Vagina (tissue), 2 donors: Measurements from ENCODE around the gene ESAM. TPM values are rescaled to one million over a fixed set of nuclear protein-coding genes. Genes with fewer than 3 reads are reported as not detected.

Experiments used
- DNase-seq, 2 donors: peaks; one replicate each; pipeline ENCODE4 v3.0.0-alpha.2; 2017; ENCODE audit errors: extremely low spot score in 2 of 2
- H3K27ac ChIP-seq: fragments of 200-600 bp; sonication (generic); one replicate; pipeline ENCODE4 v1.5.1; 2019
- H3K27me3 ChIP-seq: fragments of 200-600 bp; sonication (generic); one replicate; pipeline ENCODE4 v1.5.1; 2019
- H3K36me3 ChIP-seq, 2 donors: fragments of 200-600 bp; sonication (generic); one replicate each; pipeline ENCODE4 v1.5.1; 2017 to 2019
- H3K4me1 ChIP-seq: fragments of 200-600 bp; sonication (generic); one replicate; pipeline ENCODE4 v1.5.1; 2019
- H3K4me3 ChIP-seq, 2 donors: fragments of 200-600 bp; sonication (generic); 1 replicate in 1 of 2; 2 replicates in 1 of 2; pipeline ENCODE4 v1.5.1; 2016 to 2019
- H3K9me3 ChIP-seq: fragments of 200-600 bp; sonication (generic); one replicate; pipeline ENCODE4 v1.5.1; 2019
- CTCF ChIP-seq, 3 experiments: fragments of 450-650 bp in 2 of 3; fragments of 200-600 bp in 1 of 3; sonication (generic) in 1 of 3; IDR thresholded peaks; one replicate each; pipeline ENCODE4 v1.5.1; 2017 to 2019; ENCODE audit warnings: antibody characterized with exemption in 3 of 3, mild to moderate bottlenecking in 2 of 3, moderate library complexity in 2 of 3
- POLR2A ChIP-seq, 2 donors: fragments of 450-650 bp; IDR thresholded peaks; one replicate each; pipeline ENCODE4 v1.6.1; 2017; ENCODE audit warnings: antibody characterized with exemption in 2 of 2, mild to moderate bottlenecking in 2 of 2, moderate library complexity in 2 of 2
- POLR2AphosphoS5 ChIP-seq, 2 donors: sonication (generic); formaldehyde crosslinking; IDR thresholded peaks; one replicate each; pipeline ENCODE4 v1.9.0; 2017; ENCODE audit warnings: antibody characterized with exemption in 2 of 2, mild to moderate bottlenecking in 2 of 2, low read depth in 1 of 2; ENCODE audit not compliant: insufficient read depth in 1 of 2
- intact Hi-C: fragments of 100-400 bp; cut with DNase I; formaldehyde crosslinking; loops from one replicate; pipeline ENCODE4 v1.15.1; 2023
- total RNA-seq: library from RNA; depleted of rRNA; stranded (reverse); fragments of >200 nt; gene quantifications from one replicate; pipeline ENCODE4 v1.2.3, GENCODE V29; 2016

Gene ESAM
- total RNA-seq, 1 donor from 2014 or later: 34.9 TPM

- no peak for DNase-seq
- peak overlapping the region; percentile 27 for H3K27ac ChIP-seq
- no peaks in the 10 kb centered on the region for H3K36me3 ChIP-seq
- no peaks in the 10 kb centered on the region for H3K9me3 ChIP-seq
- intact Hi-C loops: no loop called here
- no peaks in the 10 kb centered on the region for H3K27me3 ChIP-seq
- peaks cover 19% of the 10 kb centered on the region for H3K4me1 ChIP-seq
- peak overlapping the region; percentile 40 to 41 for H3K4me3 ChIP-seq
- no peak for TF ChIP-seq CTCF (IDR thresholded peaks at IDR 0.05)
- no peak for TF ChIP-seq POLR2AphosphoS5 (IDR thresholded peaks at IDR 0.05; ENCODE audit: insufficient read depth in 1 of 2, low read depth in 1 of 2)
- TF ChIP-seq POLR2A (IDR thresholded peaks at IDR 0.05): no peak
Measured at GRCh38 chr11:124717786-124718651, 44.1 kb downstream of the ESAM start.

GRCh38 chr11:124717421-124717785, 44.7 kb downstream of the ESAM start:
- peak overlapping the region; percentile 40 to 41 for H3K4me3 ChIP-seq
- peak overlapping the region; percentile 27 for H3K27ac ChIP-seq
- peaks cover 19% of the 10 kb centered on the region for H3K4me1 ChIP-seq

GRCh38 chr11:124716591-124716990, 45.5 kb downstream of the ESAM start:
- intact Hi-C loops: no loop called here

More at GRCh38 chr11:124717421-124717785, 44.7 kb downstream of the ESAM start:
- Histone ChIP-seq H3K9me3 (no peaks in the 10 kb centered on the region), H3K27me3 (no peaks in the 10 kb centered on the region), H3K36me3 (no peaks in the 10 kb centered on the region)
- DNase-seq: no peak
- intact Hi-C loops: no loop called here
- TF ChIP-seq POLR2A (IDR thresholded peaks at IDR 0.05) (no peak), CTCF (IDR thresholded peaks at IDR 0.05) (no peak), POLR2AphosphoS5 (IDR thresholded peaks at IDR 0.05; ENCODE audit: insufficient read depth in 1 of 2, low read depth in 1 of 2) (no peak)

GRCh38 chr11:124712392-124712791, 49.7 kb downstream of the ESAM start:
- TF ChIP-seq POLR2A (IDR thresholded peaks at IDR 0.05) (no peak), CTCF (IDR thresholded peaks at IDR 0.05) (no peak), POLR2AphosphoS5 (IDR thresholded peaks at IDR 0.05; ENCODE audit: insufficient read depth in 1 of 2, low read depth in 1 of 2) (no peak)
- Histone ChIP-seq H3K27me3 (no peaks in the 10 kb centered on the region), H3K36me3 (no peaks in the 10 kb centered on the region), H3K27ac (no peak overlapping the region), H3K4me1 (peaks cover 3% of the 10 kb centered on the region), H3K4me3 (no peak overlapping the region), H3K9me3 (no peaks in the 10 kb centered on the region)
- no peak for DNase-seq
- intact Hi-C loops: no loop called here

More at GRCh38 chr11:124716591-124716990, 45.5 kb downstream of the ESAM start:
- Histone ChIP-seq H3K27me3 (no peaks in the 10 kb centered on the region), H3K4me3 (no peak overlapping the region), H3K9me3 (no peaks in the 10 kb centered on the region), H3K27ac (no peak overlapping the region), H3K36me3 (no peaks in the 10 kb centered on the region), H3K4me1 (peaks cover 19% of the 10 kb centered on the region)
- no peak for DNase-seq
- no peak for TF ChIP-seq POLR2AphosphoS5 (IDR thresholded peaks at IDR 0.05; ENCODE audit: insufficient read depth in 1 of 2, low read depth in 1 of 2)

GRCh38 chr11:124707829-124708228, 54.3 kb downstream of the ESAM start:
- no peaks in the 10 kb centered on the region for H3K4me1 ChIP-seq
- no peak overlapping the region for H3K4me3 ChIP-seq
- no peaks in the 10 kb centered on the region for H3K36me3 ChIP-seq
- no peaks in the 10 kb centered on the region for H3K27me3 ChIP-seq
- no peak overlapping the region for H3K27ac ChIP-seq
- intact Hi-C loops: no loop called here
- DNase-seq: no peak
- no peak for TF ChIP-seq POLR2A (IDR thresholded peaks at IDR 0.05)
- TF ChIP-seq POLR2AphosphoS5 (IDR thresholded peaks at IDR 0.05; ENCODE audit: insufficient read depth in 1 of 2, low read depth in 1 of 2): no peak
- TF ChIP-seq CTCF (IDR thresholded peaks at IDR 0.05): no peak
- no peaks in the 10 kb centered on the region for H3K9me3 ChIP-seq

Other genes with a start within 250 kb of the ESAM start
- gene OR8B12, start 218.6 kb downstream of the ESAM start, total RNA-seq: not detected
- not detected for gene OR8A1, start 192.3 kb downstream of the ESAM start, total RNA-seq
- gene PANX3, start 150.9 kb downstream of the ESAM start, total RNA-seq: not detected
- gene TBRG1, start 139.4 kb downstream of the ESAM start, total RNA-seq: 29.7 TPM
- gene SIAE, start 88.6 kb downstream of the ESAM start, total RNA-seq: 10.6 TPM
- 1.7 TPM for gene SPA17, start 88.4 kb downstream of the ESAM start, total RNA-seq
- 0.98 TPM for gene NRGN, start 22.3 kb downstream of the ESAM start, total RNA-seq
- 0.74 TPM for gene VSIG2, start 10.0 kb downstream of the ESAM start, total RNA-seq
- gene MSANTD2, start 38.1 kb upstream of the ESAM start, total RNA-seq: 9.8 TPM
- gene ROBO3, start 103.1 kb upstream of the ESAM start, total RNA-seq: 18.9 TPM
- 39.8 TPM for gene ROBO4, start 135.6 kb upstream of the ESAM start, total RNA-seq
- gene HEPN1, start 157.0 kb upstream of the ESAM start, total RNA-seq: not detected
- gene HEPACAM, start 173.8 kb upstream of the ESAM start, total RNA-seq: 3.4 TPM
- gene CCDC15, start 191.9 kb upstream of the ESAM start, total RNA-seq: 2.9 TPM